RWPE2 (cell line): Measurements from ENCODE around the gene PLAC1.

Source experiments
- ATAC-seq: fragments of 200-7000 bp; cut with Tn5 transposase; 3 replicates; pipeline ENCODE4 v1.9.1; 2021; ENCODE audit warnings: low read depth
- DNase-seq: peaks from one replicate; pipeline ENCODE4 v3.0.0-alpha.2; 2020; ENCODE audit warnings: low spot score
- H3K27ac ChIP-seq: fragments of 450-650 bp; 2 replicates; pipeline ENCODE4 v1.5.1; 2017; ENCODE audit warnings: mild to moderate bottlenecking; ENCODE audit not compliant: poor library complexity, severe bottlenecking
- H3K27me3 ChIP-seq: fragments of 250-450 bp; sonication (Bioruptor Pico); 2 replicates; pipeline ENCODE4 v1.5.1; 2021; ENCODE audit warnings: mild to moderate bottlenecking, moderate library complexity; ENCODE audit not compliant: insufficient read depth, poor library complexity, severe bottlenecking
- H3K36me3 ChIP-seq: fragments of 250-450 bp; sonication (Bioruptor Pico); 2 replicates; pipeline ENCODE4 v1.5.1; 2020; ENCODE audit warnings: low read depth, mild to moderate bottlenecking, moderate library complexity
- H3K4me1 ChIP-seq: fragments of 250-450 bp; sonication (Bioruptor Pico); 2 replicates; pipeline ENCODE4 v1.5.1; 2021; ENCODE audit warnings: mild to moderate bottlenecking, moderate library complexity; ENCODE audit not compliant: insufficient read depth, poor library complexity, severe bottlenecking
- H3K4me3 ChIP-seq: fragments of 250-450 bp; sonication (Bioruptor Pico); 2 replicates; pipeline ENCODE4 v1.5.1; 2021; ENCODE audit warnings: mild to moderate bottlenecking, moderate library complexity; ENCODE audit not compliant: severe bottlenecking
- H3K9me3 ChIP-seq: fragments of 250-450 bp; sonication (Bioruptor Pico); 2 replicates; pipeline ENCODE4 v1.5.1; 2021; ENCODE audit warnings: mild to moderate bottlenecking, moderate library complexity; ENCODE audit not compliant: severe bottlenecking
- TF ChIP-seq, protein P1 (sequence below): fragments of 450-650 bp; IDR thresholded peaks from one replicate; pipeline ENCODE4 v1.5.1; 2017; ENCODE audit warnings: mild to moderate bottlenecking, moderate library complexity; ENCODE audit not compliant: poor library complexity, severe bottlenecking

PLAC1 gene

GRCh38 chrX:134551376-134552048 lies 106.8 kb downstream of the PLAC1 start:
- no peak overlapping the region for H3K4me3 ChIP-seq
- H3K36me3 ChIP-seq = peaks cover 21% of the 10 kb centered on the region
- H3K27me3 ChIP-seq = no peaks in the 10 kb centered on the region
- DNase-seq (no peak), ATAC-seq (peak; percentile 34; the same call in 1 of the 3 replicates)
- TF ChIP-seq, protein P1, sequence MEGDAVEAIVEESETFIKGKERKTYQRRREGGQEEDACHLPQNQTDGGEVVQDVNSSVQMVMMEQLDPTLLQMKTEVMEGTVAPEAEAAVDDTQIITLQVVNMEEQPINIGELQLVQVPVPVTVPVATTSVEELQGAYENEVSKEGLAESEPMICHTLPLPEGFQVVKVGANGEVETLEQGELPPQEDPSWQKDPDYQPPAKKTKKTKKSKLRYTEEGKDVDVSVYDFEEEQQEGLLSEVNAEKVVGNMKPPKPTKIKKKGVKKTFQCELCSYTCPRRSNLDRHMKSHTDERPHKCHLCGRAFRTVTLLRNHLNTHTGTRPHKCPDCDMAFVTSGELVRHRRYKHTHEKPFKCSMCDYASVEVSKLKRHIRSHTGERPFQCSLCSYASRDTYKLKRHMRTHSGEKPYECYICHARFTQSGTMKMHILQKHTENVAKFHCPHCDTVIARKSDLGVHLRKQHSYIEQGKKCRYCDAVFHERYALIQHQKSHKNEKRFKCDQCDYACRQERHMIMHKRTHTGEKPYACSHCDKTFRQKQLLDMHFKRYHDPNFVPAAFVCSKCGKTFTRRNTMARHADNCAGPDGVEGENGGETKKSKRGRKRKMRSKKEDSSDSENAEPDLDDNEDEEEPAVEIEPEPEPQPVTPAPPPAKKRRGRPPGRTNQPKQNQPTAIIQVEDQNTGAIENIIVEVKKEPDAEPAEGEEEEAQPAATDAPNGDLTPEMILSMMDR = no peak
- peaks cover 16% of the 10 kb centered on the region for H3K4me1 ChIP-seq
- peak overlapping the region; percentile 88 for H3K27ac ChIP-seq
- no peaks in the 10 kb centered on the region for H3K9me3 ChIP-seq

DNA sequence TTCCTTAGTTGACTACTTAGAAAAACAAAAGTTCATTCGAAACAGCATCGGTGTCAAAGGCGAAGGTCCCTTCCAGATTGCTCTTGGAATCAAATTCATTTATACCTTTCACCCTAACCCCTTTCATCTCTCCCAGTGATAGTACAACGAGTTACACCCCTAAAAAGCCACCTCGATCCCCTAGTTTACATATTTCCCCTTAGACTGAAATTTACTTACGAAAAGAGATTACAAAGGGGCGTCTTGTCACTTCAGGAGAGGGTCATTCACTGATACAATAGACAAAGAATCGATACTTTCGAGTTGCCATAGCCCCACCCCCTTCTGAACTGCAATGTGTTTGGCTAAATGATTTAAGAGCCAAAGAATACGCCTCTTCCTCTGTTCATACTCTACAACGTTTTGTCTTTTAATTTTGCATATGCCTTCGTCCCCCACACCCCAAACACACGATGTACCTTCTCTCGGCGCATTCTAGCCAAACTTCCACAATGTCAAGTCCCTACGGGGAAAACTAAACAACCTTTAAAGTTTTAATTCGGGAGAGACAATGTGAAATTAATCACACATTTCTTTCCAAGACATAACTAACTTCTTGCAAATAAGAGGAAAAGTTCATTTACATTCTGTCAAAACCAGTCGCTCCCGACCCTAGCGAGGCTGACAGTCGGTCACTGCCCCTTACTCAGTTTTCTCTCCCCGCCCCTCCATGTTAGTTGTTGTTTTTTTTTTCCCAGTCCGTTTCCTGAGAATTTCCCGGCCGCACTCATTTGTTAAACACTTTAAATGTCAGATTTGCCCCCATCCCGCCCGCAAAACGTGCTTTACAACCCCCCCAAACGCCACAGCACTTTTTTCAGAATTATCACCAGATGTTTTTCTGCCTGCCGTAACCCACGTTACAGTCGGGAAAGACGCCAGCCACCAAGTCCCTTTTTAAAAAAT lies 109.7 kb downstream of the PLAC1 start:
- Histone ChIP-seq H3K4me1 (peaks cover 23% of the 10 kb centered on the region), H3K27me3 (no peaks in the 10 kb centered on the region), H3K9me3 (no peaks in the 10 kb centered on the region), H3K4me3 (peak overlapping the region; percentile 94), H3K36me3 (peaks cover 39% of the 10 kb centered on the region), H3K27ac (peak overlapping the region; percentile 88)
- TF ChIP-seq, protein P1 = no peak
- no peak for DNase-seq
- ATAC-seq = no peak

DNA sequence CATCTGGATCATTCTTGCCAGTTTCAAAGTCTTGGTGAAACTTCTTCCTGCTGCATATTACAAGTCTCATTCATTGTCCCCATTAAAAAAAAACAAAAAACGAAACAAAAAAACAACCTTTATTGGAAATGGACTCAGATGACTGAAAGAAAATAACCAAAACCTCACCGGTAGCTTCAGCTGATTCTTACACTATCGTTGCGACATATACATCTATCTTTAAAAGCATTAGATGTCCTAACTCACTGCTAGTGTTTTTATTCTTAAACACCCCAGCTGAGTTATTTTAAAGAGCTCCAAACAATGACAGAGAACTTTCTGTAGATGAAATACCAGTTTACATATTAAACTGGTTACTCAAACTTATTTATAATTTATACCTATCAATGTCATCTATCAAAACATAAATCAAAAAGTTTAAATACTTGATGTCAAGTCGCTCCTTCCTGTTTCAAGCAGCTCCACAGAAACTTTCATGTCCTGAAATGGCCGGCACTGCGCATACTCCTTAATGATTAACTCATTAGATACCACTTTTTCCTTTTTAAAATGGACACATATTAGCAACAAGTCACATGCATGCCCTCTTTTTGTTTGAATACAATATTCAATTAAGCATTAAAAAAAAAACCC lies 111.1 kb downstream of the PLAC1 start:
- no peaks in the 10 kb centered on the region for H3K27me3 ChIP-seq
- H3K4me3 ChIP-seq = peak overlapping the region; percentile 94
- no peak for ATAC-seq
- peaks cover 41% of the 10 kb centered on the region for H3K36me3 ChIP-seq
- no peak for DNase-seq
- no peaks in the 10 kb centered on the region for H3K9me3 ChIP-seq
- H3K4me1 ChIP-seq = peaks cover 32% of the 10 kb centered on the region
- peak overlapping the region; percentile 88 for H3K27ac ChIP-seq
- TF ChIP-seq, protein P1 = no peak

DNA sequence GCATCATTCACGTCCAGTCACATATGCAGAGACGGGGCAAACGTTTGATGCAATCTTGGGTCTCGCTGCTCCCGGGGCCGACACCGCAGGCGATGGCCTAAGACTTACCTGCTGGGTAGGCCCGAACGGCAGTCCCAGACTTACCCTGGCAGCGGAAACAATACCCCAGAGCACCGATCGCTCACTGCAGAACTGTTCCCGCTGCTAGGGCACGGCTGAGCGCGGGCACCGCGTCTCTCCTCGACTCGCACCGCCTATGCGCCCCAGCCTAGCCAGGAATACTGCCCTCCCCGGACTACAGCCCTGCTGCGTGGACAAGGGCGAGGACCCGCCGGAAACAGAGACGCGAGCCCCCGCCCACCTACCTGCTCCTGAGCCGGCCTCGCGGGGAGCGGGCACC lies 112.1 kb downstream of the PLAC1 start:
- peak overlapping the region; percentile 88 for H3K27ac ChIP-seq
- no peak for ATAC-seq

More for the DNA sequence above, 112.1 kb downstream of the PLAC1 start:
- no peak overlapping the region for H3K4me3 ChIP-seq
- H3K36me3 ChIP-seq = peaks cover 41% of the 10 kb centered on the region
- TF ChIP-seq, protein P1 = no peak
- H3K27me3 ChIP-seq = no peaks in the 10 kb centered on the region
- DNase-seq = no peak
- peaks cover 28% of the 10 kb centered on the region for H3K4me1 ChIP-seq
- H3K9me3 ChIP-seq = no peaks in the 10 kb centered on the region
